Loucy (cell line): ENCODE results near the gene MEPE.

Source experiments
- EZH2phosphoT487 ChIP-seq: fragments of 200-600 bp; IDR thresholded peaks from 2 replicates; pipeline ENCODE4 v1.6.1; 2018; ENCODE audit warnings: antibody characterized with exemption, mild to moderate bottlenecking, moderate library complexity, borderline replicate concordance
- TF ChIP-seq, protein P1 (sequence below): fragments of 200-600 bp; sonication (generic); conservative IDR thresholded peaks from 2 replicates; pipeline ENCODE4 v1.5.1; 2014; ENCODE audit warnings: mild to moderate bottlenecking, antibody characterized with exemption, low read length

DNA sequence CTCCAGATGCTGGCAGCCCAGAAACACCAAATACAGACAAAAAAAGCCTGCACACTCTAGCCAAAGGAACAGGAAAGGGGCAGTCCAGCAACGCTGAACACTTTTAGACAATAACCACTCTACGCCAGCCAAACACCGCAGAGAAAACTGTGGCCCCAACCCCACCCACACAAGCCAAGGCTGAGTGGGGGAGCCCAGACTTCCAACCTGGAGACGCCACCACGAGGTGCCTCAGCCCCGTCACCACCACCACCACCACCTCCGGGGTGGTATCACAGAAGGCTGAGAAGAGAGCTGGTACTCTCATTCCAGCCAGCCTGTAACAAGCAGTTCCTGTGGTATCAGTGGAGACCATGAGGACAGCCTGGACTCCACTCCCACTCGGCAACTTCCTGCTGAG is 22.8 kb downstream of the MEPE start:
- TF ChIP-seq, protein P1, sequence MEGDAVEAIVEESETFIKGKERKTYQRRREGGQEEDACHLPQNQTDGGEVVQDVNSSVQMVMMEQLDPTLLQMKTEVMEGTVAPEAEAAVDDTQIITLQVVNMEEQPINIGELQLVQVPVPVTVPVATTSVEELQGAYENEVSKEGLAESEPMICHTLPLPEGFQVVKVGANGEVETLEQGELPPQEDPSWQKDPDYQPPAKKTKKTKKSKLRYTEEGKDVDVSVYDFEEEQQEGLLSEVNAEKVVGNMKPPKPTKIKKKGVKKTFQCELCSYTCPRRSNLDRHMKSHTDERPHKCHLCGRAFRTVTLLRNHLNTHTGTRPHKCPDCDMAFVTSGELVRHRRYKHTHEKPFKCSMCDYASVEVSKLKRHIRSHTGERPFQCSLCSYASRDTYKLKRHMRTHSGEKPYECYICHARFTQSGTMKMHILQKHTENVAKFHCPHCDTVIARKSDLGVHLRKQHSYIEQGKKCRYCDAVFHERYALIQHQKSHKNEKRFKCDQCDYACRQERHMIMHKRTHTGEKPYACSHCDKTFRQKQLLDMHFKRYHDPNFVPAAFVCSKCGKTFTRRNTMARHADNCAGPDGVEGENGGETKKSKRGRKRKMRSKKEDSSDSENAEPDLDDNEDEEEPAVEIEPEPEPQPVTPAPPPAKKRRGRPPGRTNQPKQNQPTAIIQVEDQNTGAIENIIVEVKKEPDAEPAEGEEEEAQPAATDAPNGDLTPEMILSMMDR, result no peak
- no peak for TF ChIP-seq EZH2phosphoT487
